Astrocyte (in vitro differentiated cells and primary cell): Measurements from ENCODE around the gene RBP5.

Experiments used
- EZH2 ChIP-seq: IDR thresholded peaks from 2 replicates; pipeline ENCODE4 v1.6.1; 2012; ENCODE audit warnings: mild to moderate bottlenecking, low read length, inconsistent platforms; ENCODE audit not compliant: insufficient read depth
- TF ChIP-seq, protein P1 (sequence below): IDR thresholded peaks from 2 replicates; pipeline ENCODE4 v1.5.1; 2011; ENCODE audit warnings: low read depth, mild to moderate bottlenecking, inconsistent platforms, low read length, moderate library complexity; ENCODE audit not compliant: insufficient read depth

DNA sequence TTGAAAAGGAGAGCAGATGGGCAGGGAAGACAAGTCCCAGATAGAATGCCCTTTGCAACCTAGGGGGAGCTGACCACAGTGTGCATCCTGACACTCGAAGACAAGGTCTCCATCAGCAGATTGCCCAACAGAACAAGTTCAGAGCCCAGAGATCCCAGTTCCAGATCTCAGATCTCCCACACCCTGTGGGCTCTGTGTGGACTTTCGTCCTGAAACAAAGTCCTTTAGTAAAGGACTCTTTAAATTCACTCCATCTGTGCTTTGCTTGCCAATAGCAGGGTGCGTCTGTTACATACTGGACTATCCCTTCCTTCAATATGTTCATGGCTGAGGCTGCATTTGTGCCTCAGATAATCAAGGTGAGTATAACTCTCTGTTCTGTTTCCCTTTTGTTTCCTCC, 11.0 kb downstream of the RBP5 start:
- TF ChIP-seq, protein P1, sequence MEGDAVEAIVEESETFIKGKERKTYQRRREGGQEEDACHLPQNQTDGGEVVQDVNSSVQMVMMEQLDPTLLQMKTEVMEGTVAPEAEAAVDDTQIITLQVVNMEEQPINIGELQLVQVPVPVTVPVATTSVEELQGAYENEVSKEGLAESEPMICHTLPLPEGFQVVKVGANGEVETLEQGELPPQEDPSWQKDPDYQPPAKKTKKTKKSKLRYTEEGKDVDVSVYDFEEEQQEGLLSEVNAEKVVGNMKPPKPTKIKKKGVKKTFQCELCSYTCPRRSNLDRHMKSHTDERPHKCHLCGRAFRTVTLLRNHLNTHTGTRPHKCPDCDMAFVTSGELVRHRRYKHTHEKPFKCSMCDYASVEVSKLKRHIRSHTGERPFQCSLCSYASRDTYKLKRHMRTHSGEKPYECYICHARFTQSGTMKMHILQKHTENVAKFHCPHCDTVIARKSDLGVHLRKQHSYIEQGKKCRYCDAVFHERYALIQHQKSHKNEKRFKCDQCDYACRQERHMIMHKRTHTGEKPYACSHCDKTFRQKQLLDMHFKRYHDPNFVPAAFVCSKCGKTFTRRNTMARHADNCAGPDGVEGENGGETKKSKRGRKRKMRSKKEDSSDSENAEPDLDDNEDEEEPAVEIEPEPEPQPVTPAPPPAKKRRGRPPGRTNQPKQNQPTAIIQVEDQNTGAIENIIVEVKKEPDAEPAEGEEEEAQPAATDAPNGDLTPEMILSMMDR = no peak
- TF ChIP-seq EZH2 = no peak
